H9 (cell line): Measurements from ENCODE around the gene RAD54L2. TPM values are rescaled to one million over a fixed set of nuclear protein-coding genes. Genes with fewer than 3 reads are reported as not detected.

Experiments used
- DNase-seq: peaks from one replicate; pipeline ENCODE4 v3.0.0-alpha.2; 2017
- H2AFZ ChIP-seq: one replicate; pipeline ENCODE4 v1.6.1; 2013; ENCODE audit warnings: mild to moderate bottlenecking, low read length, control low read depth, moderate library complexity
- H2AK5ac ChIP-seq: 2 replicates; pipeline ENCODE4 v1.6.1; 2013; ENCODE audit warnings: low read length, control low read depth, mixed read lengths; ENCODE audit not compliant: insufficient read length
- H2BK120ac ChIP-seq: one replicate; pipeline ENCODE4 v1.6.1; 2013; ENCODE audit warnings: low read depth, mild to moderate bottlenecking, low read length, control low read depth, inconsistent platforms; ENCODE audit not compliant: poor library complexity, severe bottlenecking
- H2BK12ac ChIP-seq: 2 replicates; pipeline ENCODE4 v1.6.1; 2013; ENCODE audit warnings: low read length, control low read depth, mixed read lengths, low read depth; ENCODE audit not compliant: insufficient read length
- H2BK15ac ChIP-seq: 2 replicates; pipeline ENCODE4 v1.6.1; 2013; ENCODE audit warnings: low read depth, low read length, control low read depth
- H2BK20ac ChIP-seq: one replicate; pipeline ENCODE4 v1.6.1; 2013; ENCODE audit warnings: low read depth, mild to moderate bottlenecking, low read length, control low read depth, inconsistent platforms; ENCODE audit not compliant: poor library complexity, severe bottlenecking
- H2BK5ac ChIP-seq: 2 replicates; pipeline ENCODE4 v1.6.1; 2013; ENCODE audit warnings: low read length, control low read depth, mixed read lengths; ENCODE audit not compliant: insufficient read length
- H3K14ac ChIP-seq: 2 replicates; pipeline ENCODE4 v1.6.1; 2013; ENCODE audit warnings: low read length, control low read depth; ENCODE audit not compliant: insufficient read depth
- H3K18ac ChIP-seq: 2 replicates; pipeline ENCODE4 v1.6.1; 2013; ENCODE audit warnings: low read depth, mild to moderate bottlenecking, mixed read lengths, low read length, control low read depth; ENCODE audit not compliant: insufficient read length
- H3K23ac ChIP-seq: 2 replicates; pipeline ENCODE4 v1.6.1; 2013; ENCODE audit warnings: low read length, control low read depth, mixed read lengths, low read depth; ENCODE audit not compliant: insufficient read length
- H3K23me2 ChIP-seq: 2 replicates; pipeline ENCODE4 v1.6.1; 2013; ENCODE audit warnings: low read depth, mild to moderate bottlenecking, mixed read lengths, low read length, control low read depth; ENCODE audit not compliant: insufficient read length, poor library complexity, severe bottlenecking
- H3K27ac ChIP-seq: 2 replicates; pipeline ENCODE4 v1.5.1; 2013; ENCODE audit warnings: low read length, control low read depth, mixed read lengths, low read depth; ENCODE audit not compliant: insufficient read length
- H3K27me3 ChIP-seq: 2 replicates; pipeline ENCODE4 v1.6.1; 2013; ENCODE audit warnings: low read length, control low read depth, inconsistent platforms; ENCODE audit not compliant: insufficient read depth
- H3K4ac ChIP-seq: 2 replicates; pipeline ENCODE4 v1.6.1; 2013; ENCODE audit warnings: low read depth, mild to moderate bottlenecking, control low read depth, inconsistent platforms, low read length, moderate library complexity
- H3K4me1 ChIP-seq: 2 replicates; pipeline ENCODE4 v1.6.1; 2013; ENCODE audit warnings: low read length, control low read depth, inconsistent platforms; ENCODE audit not compliant: insufficient read depth
- H3K4me2 ChIP-seq: 2 replicates; pipeline ENCODE4 v1.6.1; 2013; ENCODE audit warnings: low read length, control low read depth, mixed read lengths; ENCODE audit not compliant: insufficient read length, insufficient read depth
- H3K56ac ChIP-seq: 2 replicates; pipeline ENCODE4 v1.6.1; 2013; ENCODE audit warnings: low read depth, mild to moderate bottlenecking, mixed read lengths, low read length, control low read depth; ENCODE audit not compliant: insufficient read length
- H3K79me1 ChIP-seq: 2 replicates; pipeline ENCODE4 v1.6.1; 2013; ENCODE audit warnings: low read depth, mild to moderate bottlenecking, moderate library complexity, low read length, control low read depth, inconsistent platforms; ENCODE audit not compliant: insufficient read depth, poor library complexity, severe bottlenecking
- H3K79me2 ChIP-seq: 2 replicates; pipeline ENCODE4 v1.6.1; 2013; ENCODE audit warnings: low read length, control low read depth, inconsistent platforms; ENCODE audit not compliant: insufficient read depth
- H3K9ac ChIP-seq: 2 replicates; pipeline ENCODE4 v1.6.1; 2013; ENCODE audit warnings: low read length, control low read depth, mixed read lengths; ENCODE audit not compliant: insufficient read length; ENCODE audit errors: extremely low read depth
- H3K9me3 ChIP-seq: one replicate; pipeline ENCODE4 v1.6.1; 2013; ENCODE audit warnings: low read depth, low read length, inconsistent platforms; ENCODE audit not compliant: control insufficient read depth
- H3T11ph ChIP-seq: one replicate; pipeline ENCODE4 v1.6.1; 2013; ENCODE audit warnings: mild to moderate bottlenecking, low read length, control low read depth, inconsistent platforms
- H4K20me1 ChIP-seq: one replicate; pipeline ENCODE4 v1.6.1; 2013; ENCODE audit not compliant: control insufficient read depth, insufficient read length, insufficient read depth
- H4K5ac ChIP-seq: 2 replicates; pipeline ENCODE4 v1.6.1; 2013; ENCODE audit warnings: low read depth, mild to moderate bottlenecking, mixed read lengths, low read length, control low read depth; ENCODE audit not compliant: insufficient read length
- H4K8ac ChIP-seq: replicated peaks from 2 replicates; pipeline ENCODE4 v1.6.1; 2013; ENCODE audit warnings: low read length, control low read depth, mixed read lengths, low read depth; ENCODE audit not compliant: insufficient read length
- H4K91ac ChIP-seq: 2 replicates; pipeline ENCODE4 v1.6.1; 2013; ENCODE audit warnings: low read depth, mild to moderate bottlenecking, moderate library complexity, mixed read lengths, low read length, control low read depth; ENCODE audit not compliant: insufficient read length
- H3K27ac Mint-ChIP-seq, 3 experiments: 2 replicates in 2 of 3; 3 replicates in 1 of 3; pipeline ENCODE4 v1.8.0; 2020 to 2021; ENCODE audit warnings: mixed read lengths in 3 of 3, mild to moderate bottlenecking in 1 of 3, moderate library complexity in 1 of 3
- H3K27me3 Mint-ChIP-seq: 2 replicates; pipeline ENCODE4 v1.8.0; 2021; ENCODE audit warnings: low read depth, mild to moderate bottlenecking, moderate library complexity, mixed read lengths
- H3K36me3 Mint-ChIP-seq, 3 experiments: 2 replicates in 2 of 3; 3 replicates in 1 of 3; pipeline ENCODE4 v1.8.0; 2020 to 2021; ENCODE audit warnings: low read depth in 3 of 3, mixed read lengths in 3 of 3; ENCODE audit not compliant: insufficient read depth in 1 of 3
- H3K4me1 Mint-ChIP-seq, 2 experiments: 2 replicates each; pipeline ENCODE4 v1.8.0; 2020; ENCODE audit warnings: mixed read lengths in 2 of 2
- H3K4me3 Mint-ChIP-seq, 2 experiments: 2 replicates in 1 of 2; 3 replicates in 1 of 2; pipeline ENCODE4 v1.8.0; 2020 to 2021; ENCODE audit warnings: mild to moderate bottlenecking in 2 of 2, mixed read lengths in 2 of 2, moderate library complexity in 1 of 2
- H3K9me3 Mint-ChIP-seq, 2 experiments: 2 replicates in 1 of 2; 3 replicates in 1 of 2; pipeline ENCODE4 v1.8.0; 2020; ENCODE audit warnings: mild to moderate bottlenecking in 2 of 2, mixed read lengths in 2 of 2, moderate library complexity in 1 of 2
- CTCF ChIP-seq: fragments of 200-600 bp; sonication (generic); conservative IDR thresholded peaks from 3 replicates; pipeline ENCODE4 v1.8.0; 2021; ENCODE audit warnings: antibody characterized with exemption, mild to moderate bottlenecking
- WGBS: extraction: QIAGEN DNeasy Blood & Tissue Kit; methylation state at CpG from one replicate; pipeline ENCODE4 v1.1.7; 2013; ENCODE audit warnings: missing lambda C conversion rate, low lambda C conversion rate, mixed read lengths; ENCODE audit not compliant: insufficient read length; ENCODE audit errors: extremely low coverage; 5-methylcytosine and 5-hydroxymethylcytosine counted together
- total RNA-seq: library from RNA; stranded (reverse); gene quantifications from 2 replicates; pipeline ENCODE4 v1.2.1, GENCODE V29; 2021

The RAD54L2 gene
- total RNA-seq, 1 experiment from 2014 or later, result 40.7 TPM

- Histone ChIP-seq H3T11ph (no peak overlapping the region), H3K23me2 (no peaks in the 10 kb centered on the region), H4K5ac (no peak overlapping the region), H3K4me2 (no peak overlapping the region), H3K4ac (no peak overlapping the region), H3K18ac (no peak overlapping the region), H3K14ac (no peak overlapping the region), H4K20me1 (no peaks in the 10 kb centered on the region), H2BK20ac (no peak overlapping the region), H3K9ac (no peak overlapping the region), H3K56ac (no peak overlapping the region), H2AFZ (no peak overlapping the region), H4K8ac (no peak overlapping the region), H3K27me3 (no peaks in the 10 kb centered on the region), H3K9me3 (no peaks in the 10 kb centered on the region), H2BK120ac (no peak overlapping the region), H3K27ac (no peak overlapping the region), H2BK15ac (no peak overlapping the region), H3K4me1 (no peaks in the 10 kb centered on the region), H4K91ac (no peak overlapping the region), H3K79me1 (peaks cover 2% of the 10 kb centered on the region), H2BK5ac (no peak overlapping the region), H3K79me2 (no peaks in the 10 kb centered on the region; the same call in 1 of the 2 replicates), H2BK12ac (no peak overlapping the region), H2AK5ac (no peak overlapping the region), H3K23ac (no peak overlapping the region)
- TF ChIP-seq CTCF, result no peak
- no peak overlapping the region for H3K4me3 Mint-ChIP-seq
- no peak overlapping the region for H3K27ac Mint-ChIP-seq
- WGBS, result no CpG with 5 or more reads among the region's 6 CpGs
- H3K4me1 Mint-ChIP-seq, result peaks cover 13 to 16% of the 10 kb centered on the region in 2 experiments
- no peaks in the 10 kb centered on the region for H3K9me3 Mint-ChIP-seq
- DNase-seq, result no peak
- no peaks in the 10 kb centered on the region for H3K27me3 Mint-ChIP-seq
- peaks cover 3 to 31% (median 18%) of the 10 kb centered on the region in 3 experiments; a peak in 6 of 7 replicates for H3K36me3 Mint-ChIP-seq
These were observed 8.8 kb downstream of the RAD54L2 start for GRCh38 chr3:51547274-51547673.
